Measurements from ENCODE around the gene KIRREL3.

Gene KIRREL3

DNA sequence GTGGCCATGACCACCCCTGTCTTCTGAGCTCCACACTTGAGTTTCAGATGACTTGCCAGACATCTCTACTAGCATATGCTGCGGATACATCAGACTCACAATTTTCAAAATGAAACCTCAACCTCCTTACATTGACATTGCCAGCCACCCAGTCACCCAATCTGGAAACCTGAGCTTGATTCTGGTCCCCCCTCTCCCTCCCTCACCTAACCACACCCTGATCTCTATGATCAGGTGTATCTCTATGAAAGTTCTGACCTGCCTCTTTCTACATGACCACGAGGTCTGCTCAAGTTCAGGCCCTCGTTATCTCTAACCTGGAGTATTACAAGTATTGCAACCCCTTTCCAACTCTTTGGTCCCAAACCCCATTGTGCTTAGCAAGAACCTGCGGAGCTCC, 254.1 kb downstream of the KIRREL3 start:
- H3K4me3 ChIP-seq (ENCODE audit: control insufficient read depth, low read depth, low read length): no peak overlapping the region
- TF ChIP-seq, protein P1, sequence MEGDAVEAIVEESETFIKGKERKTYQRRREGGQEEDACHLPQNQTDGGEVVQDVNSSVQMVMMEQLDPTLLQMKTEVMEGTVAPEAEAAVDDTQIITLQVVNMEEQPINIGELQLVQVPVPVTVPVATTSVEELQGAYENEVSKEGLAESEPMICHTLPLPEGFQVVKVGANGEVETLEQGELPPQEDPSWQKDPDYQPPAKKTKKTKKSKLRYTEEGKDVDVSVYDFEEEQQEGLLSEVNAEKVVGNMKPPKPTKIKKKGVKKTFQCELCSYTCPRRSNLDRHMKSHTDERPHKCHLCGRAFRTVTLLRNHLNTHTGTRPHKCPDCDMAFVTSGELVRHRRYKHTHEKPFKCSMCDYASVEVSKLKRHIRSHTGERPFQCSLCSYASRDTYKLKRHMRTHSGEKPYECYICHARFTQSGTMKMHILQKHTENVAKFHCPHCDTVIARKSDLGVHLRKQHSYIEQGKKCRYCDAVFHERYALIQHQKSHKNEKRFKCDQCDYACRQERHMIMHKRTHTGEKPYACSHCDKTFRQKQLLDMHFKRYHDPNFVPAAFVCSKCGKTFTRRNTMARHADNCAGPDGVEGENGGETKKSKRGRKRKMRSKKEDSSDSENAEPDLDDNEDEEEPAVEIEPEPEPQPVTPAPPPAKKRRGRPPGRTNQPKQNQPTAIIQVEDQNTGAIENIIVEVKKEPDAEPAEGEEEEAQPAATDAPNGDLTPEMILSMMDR (conservative IDR thresholded peaks at IDR 0.05; ENCODE audit: control insufficient read depth, insufficient read depth, low read depth, low read length): no peak
- DNase-seq (ENCODE audit: low read depth): no peak

DNA sequence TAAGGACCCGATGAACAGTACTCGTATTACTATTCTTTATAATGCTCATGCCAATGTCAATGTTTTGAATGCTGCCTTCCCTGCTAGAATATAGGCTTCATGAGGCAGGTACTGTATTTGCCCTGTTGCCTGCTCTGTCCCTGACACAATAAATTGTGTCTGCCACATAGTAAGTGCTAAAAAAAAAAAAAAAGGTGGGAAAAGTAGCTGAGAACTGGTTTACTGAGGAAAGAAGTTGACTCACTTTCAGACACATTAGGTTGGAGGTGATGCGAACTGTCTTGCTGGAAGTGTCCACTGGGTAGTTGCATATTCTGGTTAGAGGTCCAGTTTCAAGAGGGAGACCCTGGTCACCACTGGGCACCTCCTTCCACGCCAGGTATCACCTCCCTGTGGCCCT, 255.9 kb downstream of the KIRREL3 start:
- H3K4me3 ChIP-seq (ENCODE audit: control insufficient read depth, low read depth, low read length): no peak overlapping the region
- DNase-seq (ENCODE audit: low read depth): no peak
- TF ChIP-seq, protein P1 (conservative IDR thresholded peaks at IDR 0.05; ENCODE audit: control insufficient read depth, insufficient read depth, low read depth, low read length): no peak

GRCh38 chr11:126743628-126744027, 256.9 kb downstream of the KIRREL3 start:
- TF ChIP-seq, protein P1 (conservative IDR thresholded peaks at IDR 0.05; ENCODE audit: control insufficient read depth, insufficient read depth, low read depth, low read length): no peak
- no peak for DNase-seq (ENCODE audit: low read depth)
- no peak overlapping the region for H3K4me3 ChIP-seq (ENCODE audit: control insufficient read depth, low read depth, low read length)

DNA sequence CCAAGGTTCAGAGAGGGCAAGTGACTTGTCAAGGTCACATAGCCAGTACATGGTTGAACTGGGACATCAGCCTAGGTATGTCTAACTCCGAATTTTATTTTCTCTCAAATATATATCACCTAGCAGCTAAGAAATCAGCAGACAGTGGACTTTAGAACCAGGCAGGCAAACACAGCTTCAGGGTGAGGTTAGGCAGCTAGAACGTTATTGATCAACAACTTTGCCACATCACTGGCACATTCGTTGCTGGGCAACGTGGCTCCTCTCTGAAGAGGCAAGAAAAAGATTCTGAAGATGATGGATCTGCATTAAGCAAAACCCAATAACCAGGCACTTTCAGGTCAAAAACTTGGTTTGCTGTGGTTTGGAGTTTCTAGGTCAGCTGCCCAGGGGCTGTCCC, 258.0 kb downstream of the KIRREL3 start:
- no peak for DNase-seq (ENCODE audit: low read depth)
- TF ChIP-seq, protein P1 (conservative IDR thresholded peaks at IDR 0.05; ENCODE audit: control insufficient read depth, insufficient read depth, low read depth, low read length): no peak

GRCh38 chr11:126740846-126741245, 259.7 kb downstream of the KIRREL3 start:
- no peak overlapping the region for H3K4me3 ChIP-seq (ENCODE audit: control insufficient read depth, low read depth, low read length)
- TF ChIP-seq, protein P1 (conservative IDR thresholded peaks at IDR 0.05; ENCODE audit: control insufficient read depth, insufficient read depth, low read depth, low read length): no peak
- no peak for DNase-seq (ENCODE audit: low read depth)

More for the DNA sequence above, 258.0 kb downstream of the KIRREL3 start:
- no peak overlapping the region for H3K4me3 ChIP-seq (ENCODE audit: control insufficient read depth, low read depth, low read length)

- TF ChIP-seq, protein P1 (conservative IDR thresholded peaks at IDR 0.05; ENCODE audit: control insufficient read depth, insufficient read depth, low read depth, low read length): no peak
- no peak overlapping the region for H3K4me3 ChIP-seq (ENCODE audit: control insufficient read depth, low read depth, low read length)
- DNase-seq (ENCODE audit: low read depth): no peak
Observed at GRCh38 chr11:126739499-126740145, 260.9 kb downstream of the KIRREL3 start.
